WI38 (cell line): ENCODE measurements around the gene PLCG1.

Experiments
- H3K4me3 ChIP-seq: 2 replicates; pipeline ENCODE4 v1.5.1; 2011; ENCODE audit warnings: low read depth, mild to moderate bottlenecking, control low read depth, low read length
- CTCF ChIP-seq: IDR thresholded peaks from 2 replicates; pipeline ENCODE4 v1.5.1; 2012; ENCODE audit warnings: low read depth, mild to moderate bottlenecking, control low read depth, low read length

PLCG1 gene

GRCh38 chr20:41154436-41155176, 17.3 kb downstream of the PLCG1 start:
- no peak for TF ChIP-seq CTCF
- no peak overlapping the region for H3K4me3 ChIP-seq

- no peak for TF ChIP-seq CTCF
- no peak overlapping the region for H3K4me3 ChIP-seq
Observed at GRCh38 chr20:41155261-41155660, 17.9 kb downstream of the PLCG1 start.

- H3K4me3 ChIP-seq = no peak overlapping the region
- TF ChIP-seq CTCF = no peak
Observed at GRCh38 chr20:41158082-41158625, 20.8 kb downstream of the PLCG1 start.

GRCh38 chr20:41159547-41159946, 22.2 kb downstream of the PLCG1 start:
- no peak for TF ChIP-seq CTCF
- no peak overlapping the region for H3K4me3 ChIP-seq

- no peak for TF ChIP-seq CTCF
Observed at GRCh38 chr20:41160686-41161085, 23.3 kb downstream of the PLCG1 start.

GRCh38 chr20:41161886-41162285, 24.5 kb downstream of the PLCG1 start:
- H3K4me3 ChIP-seq = no peak overlapping the region
- TF ChIP-seq CTCF = no peak

More at GRCh38 chr20:41160686-41161085, 23.3 kb downstream of the PLCG1 start:
- H3K4me3 ChIP-seq = no peak overlapping the region

- no peak overlapping the region for H3K4me3 ChIP-seq
- TF ChIP-seq CTCF = no peak
Observed at GRCh38 chr20:41162396-41162795, 25.1 kb downstream of the PLCG1 start.
